ENCODE measurements around the gene NBAS.

The NBAS gene

GRCh38 chr2:15400240-15400826, 160.8 kb downstream of the NBAS start:
- no peaks in the 10 kb centered on the region for H3K4me1 ChIP-seq (ENCODE audit: control insufficient read depth, insufficient read depth, low read length)
- H3K36me3 ChIP-seq (ENCODE audit: control insufficient read depth in 2 of 2, insufficient read depth in 1 of 2, low read length in 2 of 2): 0 out of 3 replicates have a peak, but pooled peaks cover 0 to 3% of the 10 kb centered on the region in 2 experiments
- TF ChIP-seq PRDM1 (tag by site-specific recombination; IDR thresholded peaks at IDR 0.05): peak; percentile 56
- no peak for TF ChIP-seq ZBTB7A (tag by site-specific recombination; IDR thresholded peaks at IDR 0.05; ENCODE audit: low read depth)
- POLR2A ChIA-PET: no interaction called here
- H3K27ac ChIP-seq (ENCODE audit: extremely low read depth, low read depth, low read length): no peak overlapping the region
- no peak overlapping the region for H3K4me3 ChIP-seq (ENCODE audit: low read depth, low read length)
- H3K9me3 ChIP-seq (ENCODE audit: control insufficient read depth, insufficient read depth, low read depth, low read length): no peaks in the 10 kb centered on the region
- CTCF ChIA-PET: no interaction called here

GRCh38 chr2:15399241-15399640, 161.9 kb downstream of the NBAS start:
- ChIA-PET CTCF (no interaction called here), POLR2A (no interaction called here)
- 0 out of 3 replicates have a peak, but pooled peaks cover 0 to 3% of the 10 kb centered on the region in 2 experiments for H3K36me3 ChIP-seq (ENCODE audit: control insufficient read depth in 2 of 2, insufficient read depth in 1 of 2, low read length in 2 of 2)
- H3K4me1 ChIP-seq (ENCODE audit: control insufficient read depth, insufficient read depth, low read length): no peaks in the 10 kb centered on the region
- TF ChIP-seq ZNF140 (tag by site-specific recombination; IDR thresholded peaks at IDR 0.05) (no peak), ZNF48 (tag by site-specific recombination; IDR thresholded peaks at IDR 0.05) (no peak), ZNF768 (tag by site-specific recombination; IDR thresholded peaks at IDR 0.05) (no peak), ZNF473 (tag by site-specific recombination; IDR thresholded peaks at IDR 0.05) (no peak), ZNF155 (tag by site-specific recombination; IDR thresholded peaks at IDR 0.05) (no peak), ZNF175 (tag by site-specific recombination; IDR thresholded peaks at IDR 0.05) (no peak), ZNF426 (tag by site-specific recombination; IDR thresholded peaks at IDR 0.05) (no peak)
- H3K27ac ChIP-seq (ENCODE audit: extremely low read depth, low read depth, low read length): no peak overlapping the region
- H3K4me3 ChIP-seq (ENCODE audit: low read depth, low read length): no peak overlapping the region
- no peaks in the 10 kb centered on the region for H3K9me3 ChIP-seq (ENCODE audit: control insufficient read depth, insufficient read depth, low read depth, low read length)

- POLR2A ChIA-PET: no interaction called here
- Histone ChIP-seq H3K36me3 (ENCODE audit: control insufficient read depth in 2 of 2, insufficient read depth in 1 of 2, low read length in 2 of 2) (no peaks in the 10 kb centered on the region), H3K9me3 (ENCODE audit: control insufficient read depth, insufficient read depth, low read depth, low read length) (no peaks in the 10 kb centered on the region), H3K27ac (ENCODE audit: extremely low read depth, low read depth, low read length) (no peak overlapping the region), H3K4me1 (ENCODE audit: control insufficient read depth, insufficient read depth, low read length) (no peaks in the 10 kb centered on the region), H3K4me3 (ENCODE audit: low read depth, low read length) (no peak overlapping the region)
- TF ChIP-seq ZNF223 (tag by site-specific recombination; IDR thresholded peaks at IDR 0.05) (no peak), ZNF488 (tag by site-specific recombination; IDR thresholded peaks at IDR 0.05) (no peak), PBX3 (CRISPR knock-in tag; IDR thresholded peaks at IDR 0.05) (no peak), ZNF555 (tag by site-specific recombination; conservative IDR thresholded peaks at IDR 0.05) (no peak)
- CTCF ChIA-PET: no interaction called here
Measured at GRCh38 chr2:15391751-15392150, 169.4 kb downstream of the NBAS start.

- TF ChIP-seq ZNF544 (tag by site-specific recombination; IDR thresholded peaks at IDR 0.05): no peak
- POLR2A ChIA-PET: no interaction called here
- no peak overlapping the region for H3K4me3 ChIP-seq (ENCODE audit: low read depth, low read length)
- H3K4me1 ChIP-seq (ENCODE audit: control insufficient read depth, insufficient read depth, low read length): no peaks in the 10 kb centered on the region
- H3K27ac ChIP-seq (ENCODE audit: extremely low read depth, low read depth, low read length): no peak overlapping the region
- CTCF ChIA-PET: no interaction called here
- H3K36me3 ChIP-seq (ENCODE audit: control insufficient read depth in 2 of 2, insufficient read depth in 1 of 2, low read length in 2 of 2): no peaks in the 10 kb centered on the region
- H3K9me3 ChIP-seq (ENCODE audit: control insufficient read depth, insufficient read depth, low read depth, low read length): no peaks in the 10 kb centered on the region
Measured at GRCh38 chr2:15389895-15390294, 171.2 kb downstream of the NBAS start.

- Histone ChIP-seq H3K36me3 (ENCODE audit: control insufficient read depth in 2 of 2, insufficient read depth in 1 of 2, low read length in 2 of 2) (no peaks in the 10 kb centered on the region), H3K27ac (ENCODE audit: extremely low read depth, low read depth, low read length) (no peak overlapping the region), H3K4me1 (ENCODE audit: control insufficient read depth, insufficient read depth, low read length) (no peaks in the 10 kb centered on the region), H3K9me3 (ENCODE audit: control insufficient read depth, insufficient read depth, low read depth, low read length) (no peaks in the 10 kb centered on the region), H3K4me3 (ENCODE audit: low read depth, low read length) (no peak overlapping the region)
- POLR2A ChIA-PET: no interaction called here
- TF ChIP-seq PRDM10 (tag by site-specific recombination; IDR thresholded peaks at IDR 0.05): 0 out of 2 replicates have a peak, but pooled peaks have one; percentile 26
- TF ChIP-seq ZNF660 (tag by site-specific recombination; IDR thresholded peaks at IDR 0.05): no peak
- CTCF ChIA-PET: no interaction called here
Measured at GRCh38 chr2:15389326-15389700, 171.8 kb downstream of the NBAS start.
